B cell (primary cell): ENCODE data around the gene VPS13D. TPM values are rescaled to one million over a fixed set of nuclear protein-coding genes. Genes with fewer than 3 reads are reported as not detected.
A peak's percentile ranks its signal among the peaks of the same experiment; 100 is the strongest.
"Not testable (repeated sequence)": the region's sequence is repeated elsewhere in the genome, so short reads cannot be mapped to it uniquely, and the experiment has no call there.

Source experiments
- ATAC-seq: fragments of 200-7000 bp; cut with Tn5 transposase; one replicate; pipeline ENCODE4 v1.10.0; 2021; ENCODE audit warnings: low read depth, mild to moderate bottlenecking, moderate number of reproducible peaks, moderate library complexity
- CTCF ChIA-PET: fragments of 350-600 bp; sonication (Branson Sonifier 250); formaldehyde crosslinking; loops from one replicate; lab custom pipeline; 2021; ENCODE audit warnings: antibody characterized with exemption, inconsistent platforms; lab: Charles Lee
- POLR2A ChIA-PET: fragments of 350-600 bp; sonication (Branson Sonifier 250); formaldehyde crosslinking; loops from one replicate; lab custom pipeline; 2021; ENCODE audit warnings: antibody characterized with exemption; lab: Charles Lee
- DNase-seq: peaks from one replicate; pipeline ENCODE4 v3.0.0; 2013
- H2AFZ ChIP-seq: 2 replicates; pipeline ENCODE4 v1.6.1; 2012; ENCODE audit warnings: mild to moderate bottlenecking, low read depth, low read length; ENCODE audit not compliant: insufficient read depth, poor library complexity, severe bottlenecking
- H3K27ac ChIP-seq, 2 donors: 1 replicate in 1 of 2; 2 replicates in 1 of 2; pipeline ENCODE4 v1.5.1; 2012 to 2013; ENCODE audit warnings: low read length in 2 of 2, mild to moderate bottlenecking in 2 of 2, moderate library complexity in 1 of 2
- H3K27me3 ChIP-seq, 4 experiments: fragments of 200-600 bp in 1 of 4; sonication (generic) in 1 of 4; replicated peaks in 1 of 4; 1 replicate in 2 of 4; 2 replicates in 2 of 4; pipeline versions ENCODE4 v1.6.1 to v1.7.0; 2013 to 2016; ENCODE audit warnings: low read length in 3 of 4, mild to moderate bottlenecking in 2 of 4, mixed read lengths in 1 of 4, moderate library complexity in 1 of 4; ENCODE audit not compliant: insufficient read depth in 4 of 4, control insufficient read depth in 3 of 4; ENCODE audit errors: control extremely low read depth in 1 of 4
- H3K36me3 ChIP-seq, 2 experiments: replicated peaks in 1 of 2; 1 replicate in 1 of 2; 2 replicates in 1 of 2; pipeline versions ENCODE4 v1.6.1 to v1.7.1; 2013; ENCODE audit warnings: low read length in 1 of 2; ENCODE audit not compliant: insufficient read depth in 2 of 2, control insufficient read depth in 1 of 2; ENCODE audit errors: control extremely low read depth in 1 of 2, extremely low read depth in 1 of 2
- H3K4me1 ChIP-seq, 2 donors: fragments of 200-600 bp in 1 of 2; sonication (generic) in 1 of 2; 1 replicate in 1 of 2; 2 replicates in 1 of 2; pipeline versions ENCODE4 v1.5.1 to v1.6.1; 2013 to 2017; ENCODE audit warnings: low read length in 2 of 2; ENCODE audit not compliant: control insufficient read depth in 2 of 2, insufficient read depth in 2 of 2
- H3K4me2 ChIP-seq: replicated peaks from 2 replicates; pipeline ENCODE3; 2012; ENCODE audit warnings: mild to moderate bottlenecking, low read depth, low read length; ENCODE audit not compliant: poor library complexity, severe bottlenecking
- H3K4me3 ChIP-seq, 5 experiments: fragments of 200-600 bp in 1 of 5; sonication (generic) in 1 of 5; 1 replicate in 3 of 5; 2 replicates in 2 of 5; pipeline versions ENCODE4 v1.5.1 to v1.7.0; 2011 to 2016; ENCODE audit warnings: low read length in 4 of 5, mild to moderate bottlenecking in 4 of 5, low read depth in 2 of 5, control low read depth in 1 of 5, moderate library complexity in 1 of 5; ENCODE audit not compliant: insufficient read depth in 1 of 5; ENCODE audit errors: control extremely low read depth in 1 of 5, extremely low read depth in 1 of 5
- H3K79me2 ChIP-seq: fragments of 200-600 bp; sonication (generic); one replicate; pipeline ENCODE4 v1.6.0; 2016; ENCODE audit warnings: low read length; ENCODE audit not compliant: control insufficient read depth, insufficient read depth
- H3K9ac ChIP-seq: fragments of 200-600 bp; sonication (generic); 2 replicates; pipeline ENCODE4 v1.6.1; 2017; ENCODE audit warnings: mild to moderate bottlenecking, low read length, moderate library complexity
- H3K9me3 ChIP-seq, 3 donors: one replicate each; pipeline versions ENCODE4 v1.6.1 to v1.7.1; 2013; ENCODE audit warnings: low read length in 2 of 3; ENCODE audit not compliant: control insufficient read depth in 2 of 3, insufficient read depth in 1 of 3; ENCODE audit errors: control extremely low read depth in 1 of 3
- H4K20me1 ChIP-seq: 2 replicates; pipeline ENCODE4 v1.6.0; 2012; ENCODE audit warnings: mild to moderate bottlenecking, low read length; ENCODE audit not compliant: insufficient read depth, control insufficient read depth, poor library complexity, severe bottlenecking
- H3K27ac Mint-ChIP-seq: one replicate; pipeline ENCODE4 v1.8.0; 2021; ENCODE audit warnings: mixed read lengths
- H3K27me3 Mint-ChIP-seq: one replicate; pipeline ENCODE4 v1.8.0; 2021; ENCODE audit warnings: mixed read lengths
- H3K4me1 Mint-ChIP-seq: one replicate; pipeline ENCODE4 v1.8.0; 2021; ENCODE audit warnings: mixed read lengths
- H3K4me3 Mint-ChIP-seq: one replicate; pipeline ENCODE4 v1.8.0; 2021; ENCODE audit warnings: mixed read lengths
- H3K9me3 Mint-ChIP-seq: one replicate; pipeline ENCODE4 v1.8.0; 2022; ENCODE audit warnings: mixed read lengths; ENCODE audit not compliant: insufficient read depth
- EZH2 ChIP-seq: IDR thresholded peaks from 2 replicates; pipeline ENCODE4 v1.6.1; 2012; ENCODE audit warnings: borderline replicate concordance, low read depth, mild to moderate bottlenecking, moderate library complexity, low read length; ENCODE audit not compliant: insufficient read depth, poor library complexity, severe bottlenecking
- WGBS: methylation state at CpG from one replicate; pipeline ENCODE4 v1.1.5; 2013; ENCODE audit warnings: missing lambda C conversion rate; ENCODE audit not compliant: insufficient coverage; 5-methylcytosine and 5-hydroxymethylcytosine counted together
- intact Hi-C: fragments of 100-400 bp; cut with micrococcal nuclease; formaldehyde crosslinking; loops from one replicate; pipeline ENCODE4 v1.10.0; 2022
- polyA plus RNA-seq: library from polyadenylated mRNA; depleted of rRNA; stranded (reverse); fragments of >200 nt; gene quantifications from 2 replicates; pipeline ENCODE4 v1.2.3, GENCODE V29; 2012
- total RNA-seq, 2 donors: library from RNA; stranded (reverse); fragments of 120-200 nt in 1 of 2; gene quantifications; 1 replicate in 1 of 2; 2 replicates in 1 of 2; pipeline versions ENCODE4 v1.2.3 to v1.2.4, GENCODE V29; 2013 to 2022
- TF ChIP-seq, protein P1 (sequence below): fragments of 200-600 bp; IDR thresholded peaks from one replicate; pipeline ENCODE4 v1.8.0; 2022; ENCODE audit warnings: antibody characterized with exemption, mild to moderate bottlenecking

The VPS13D gene
- total and polyA plus RNA-seq, 2 donors (not counting 1 experiment from before 2014, with no cell fraction given) = 29.9 to 104 TPM

GRCh38 chr1:12469990-12470389 lies 240.2 kb downstream of the VPS13D start:
- no peaks in the 10 kb centered on the region for H3K27me3 Mint-ChIP-seq
- peaks cover 0 to 1% of the 10 kb centered on the region in 2 experiments for H3K36me3 ChIP-seq
- CTCF ChIA-PET = no interaction called here
- H3K9me3 ChIP-seq = peaks cover 0 to 3% (median 0%) of the 10 kb centered on the region in 3 donors
- no peaks in the 10 kb centered on the region for H4K20me1 ChIP-seq
- ATAC-seq (no peak), DNase-seq (no peak)
- intact Hi-C loops = no loop called here
- H3K27ac Mint-ChIP-seq = peak overlapping the region; percentile 26
- H3K4me2 ChIP-seq = no peak overlapping the region
- no peak overlapping the region for H3K4me3 Mint-ChIP-seq
- no peak overlapping the region for H3K4me3 ChIP-seq
- TF ChIP-seq, protein P1, sequence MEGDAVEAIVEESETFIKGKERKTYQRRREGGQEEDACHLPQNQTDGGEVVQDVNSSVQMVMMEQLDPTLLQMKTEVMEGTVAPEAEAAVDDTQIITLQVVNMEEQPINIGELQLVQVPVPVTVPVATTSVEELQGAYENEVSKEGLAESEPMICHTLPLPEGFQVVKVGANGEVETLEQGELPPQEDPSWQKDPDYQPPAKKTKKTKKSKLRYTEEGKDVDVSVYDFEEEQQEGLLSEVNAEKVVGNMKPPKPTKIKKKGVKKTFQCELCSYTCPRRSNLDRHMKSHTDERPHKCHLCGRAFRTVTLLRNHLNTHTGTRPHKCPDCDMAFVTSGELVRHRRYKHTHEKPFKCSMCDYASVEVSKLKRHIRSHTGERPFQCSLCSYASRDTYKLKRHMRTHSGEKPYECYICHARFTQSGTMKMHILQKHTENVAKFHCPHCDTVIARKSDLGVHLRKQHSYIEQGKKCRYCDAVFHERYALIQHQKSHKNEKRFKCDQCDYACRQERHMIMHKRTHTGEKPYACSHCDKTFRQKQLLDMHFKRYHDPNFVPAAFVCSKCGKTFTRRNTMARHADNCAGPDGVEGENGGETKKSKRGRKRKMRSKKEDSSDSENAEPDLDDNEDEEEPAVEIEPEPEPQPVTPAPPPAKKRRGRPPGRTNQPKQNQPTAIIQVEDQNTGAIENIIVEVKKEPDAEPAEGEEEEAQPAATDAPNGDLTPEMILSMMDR = no peak
- TF ChIP-seq EZH2 = no peak
- no peaks in the 10 kb centered on the region for H3K79me2 ChIP-seq
- no peak overlapping the region for H3K27ac ChIP-seq
- no peak overlapping the region for H2AFZ ChIP-seq
- peaks cover 30 to 33% of the 10 kb centered on the region in 2 donors for H3K4me1 ChIP-seq
- H3K9me3 Mint-ChIP-seq = no peaks in the 10 kb centered on the region
- POLR2A ChIA-PET = no interaction called here
- no peak overlapping the region for H3K9ac ChIP-seq
- peaks cover 39% of the 10 kb centered on the region for H3K4me1 Mint-ChIP-seq
- no peaks in the 10 kb centered on the region for H3K27me3 ChIP-seq
- 100% methylated on average over 3 of the region's 4 CpGs for whole genome bisulfite sequencing

DNA sequence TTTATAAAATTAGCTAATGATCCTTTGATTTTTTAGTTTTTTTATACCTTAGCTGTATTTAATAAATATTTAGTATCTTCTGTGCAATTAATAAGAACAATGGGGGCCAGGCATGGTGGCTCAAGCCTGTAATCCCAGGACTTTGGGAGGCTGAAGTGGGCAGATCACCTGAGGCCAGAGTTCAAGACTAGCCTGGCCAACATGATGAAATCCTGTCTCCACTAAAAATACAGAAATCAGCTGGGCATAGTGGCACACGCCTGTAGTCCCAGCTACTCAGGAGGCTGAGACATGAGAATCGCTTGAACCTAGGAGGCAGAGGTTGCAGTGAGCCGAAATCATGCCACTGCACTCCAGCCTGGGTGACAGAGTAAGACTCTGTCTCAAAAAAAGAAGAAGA lies 241.1 kb downstream of the VPS13D start:
- Mint-ChIP-seq H3K4me1 (peaks cover 48% of the 10 kb centered on the region), H3K27ac (peak overlapping the region; percentile 38)
- H3K9me3 ChIP-seq, H2AFZ ChIP-seq, H3K79me2 ChIP-seq, ATAC-seq, H3K9ac ChIP-seq, H3K36me3 ChIP-seq, H3K27me3 Mint-ChIP-seq, H3K27me3 ChIP-seq, H3K4me3 ChIP-seq, H4K20me1 ChIP-seq, DNase-seq, H3K4me3 Mint-ChIP-seq, POLR2A ChIA-PET, H3K9me3 Mint-ChIP-seq, H3K4me2 ChIP-seq, intact Hi-C loops, CTCF ChIA-PET: not testable (repeated sequence)
- H3K4me1 ChIP-seq = peaks cover 39 to 42% of the 10 kb centered on the region in 2 donors
- peak overlapping the region in 1 of 2 donors; percentile 93 for H3K27ac ChIP-seq
- 100% methylated on average over 1 of the region's 3 CpGs for whole genome bisulfite sequencing
